ENCODE data around the gene ANKRD35.

Gene ANKRD35

GRCh38 chr1:145886390-145886789 lies 724 bp upstream of the ANKRD35 start:
- H3K4me3 ChIP-seq (ENCODE audit: low read depth, low read length): peak overlapping the region; percentile 68; the same call in 1 of the 2 replicates
- DNase-seq (ENCODE audit: low read depth): no peak
- TF ChIP-seq CTCF (IDR thresholded peaks at IDR 0.05; ENCODE audit: low read depth, low read length, missing control alignments): no peak

DNA sequence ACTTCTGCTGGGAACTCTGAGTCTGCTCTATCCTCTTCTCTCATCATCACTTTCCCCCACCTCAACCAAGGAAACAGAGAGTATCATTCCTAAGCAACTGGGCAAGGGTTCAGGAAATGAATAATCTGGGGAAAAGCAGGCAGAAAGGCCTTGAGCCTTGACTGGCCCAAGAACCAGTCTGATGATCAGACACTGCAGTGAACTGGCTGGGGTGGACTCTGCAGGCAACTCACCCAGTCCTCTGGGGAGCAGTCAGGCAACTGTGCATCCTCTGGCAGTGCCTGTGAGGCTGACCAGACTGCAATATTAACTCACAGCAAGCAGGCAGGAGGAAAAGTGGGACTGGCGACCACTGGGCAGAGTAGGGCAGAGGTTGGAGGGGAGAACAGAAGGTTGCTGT lies 991 bp downstream of the ANKRD35 start:
- no peak overlapping the region for H3K4me3 ChIP-seq (ENCODE audit: low read depth, low read length)
- TF ChIP-seq CTCF (IDR thresholded peaks at IDR 0.05; ENCODE audit: low read depth, low read length, missing control alignments): no peak
- no peak for DNase-seq (ENCODE audit: low read depth)

DNA sequence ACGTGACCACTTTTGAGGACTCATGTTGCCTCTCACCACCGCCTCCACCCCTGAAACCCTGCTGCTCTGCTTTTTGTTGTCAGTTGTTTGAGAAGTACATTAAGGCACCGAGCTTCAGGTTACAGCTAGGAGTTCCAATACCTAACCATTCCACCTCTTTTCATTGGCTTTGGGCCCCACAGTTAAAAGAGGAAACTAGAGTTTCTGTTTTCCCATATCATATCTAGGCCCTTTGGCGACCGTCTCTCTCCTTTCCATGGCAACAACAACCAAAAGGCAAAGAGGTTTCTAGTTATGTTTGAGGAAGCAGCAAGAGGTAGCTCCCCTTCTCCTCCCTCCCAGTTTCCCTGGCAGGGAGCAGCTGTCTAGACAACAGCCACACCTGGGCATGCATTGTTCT lies 5.9 kb downstream of the ANKRD35 start:
- DNase-seq (ENCODE audit: low read depth): no peak
- no peak overlapping the region for H3K4me3 ChIP-seq (ENCODE audit: low read depth, low read length)
- no peak for TF ChIP-seq CTCF (IDR thresholded peaks at IDR 0.05; ENCODE audit: low read depth, low read length, missing control alignments)

- no peak for TF ChIP-seq CTCF (IDR thresholded peaks at IDR 0.05; ENCODE audit: low read depth, low read length, missing control alignments)
- DNase-seq (ENCODE audit: low read depth): no peak
- no peak overlapping the region for H3K4me3 ChIP-seq (ENCODE audit: low read depth, low read length)
Observed at GRCh38 chr1:145878724-145879123, 6.9 kb downstream of the ANKRD35 start.

DNA sequence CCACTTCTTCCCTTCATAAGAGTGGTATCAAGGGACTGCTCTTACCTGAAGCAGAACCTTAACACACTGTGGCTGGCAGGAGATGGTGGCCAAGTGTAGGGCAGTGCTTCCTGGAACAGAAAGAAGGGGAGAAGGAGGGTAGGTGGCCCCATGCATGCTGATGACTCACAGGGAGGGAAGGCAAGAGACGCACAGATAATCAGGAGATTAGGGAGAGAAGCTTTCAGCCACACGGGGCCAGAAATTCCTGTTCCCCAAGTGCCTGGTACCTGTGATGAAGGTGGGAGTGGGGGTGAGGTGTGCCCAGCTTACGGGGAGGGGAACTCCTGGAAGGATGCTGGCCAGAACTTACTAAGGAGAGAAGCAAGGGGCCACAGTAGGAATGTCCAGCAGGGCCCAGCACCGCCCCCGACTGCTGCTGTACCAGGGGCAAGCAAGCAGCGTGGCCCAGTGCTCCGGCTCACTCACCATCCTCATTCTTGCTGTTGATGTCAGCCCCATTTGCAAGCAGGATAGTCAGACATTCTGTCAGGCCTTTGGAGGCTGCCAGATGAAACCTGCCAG lies 7.7 kb downstream of the ANKRD35 start:
- no peak for DNase-seq (ENCODE audit: low read depth)
- H3K4me3 ChIP-seq (ENCODE audit: low read depth, low read length): no peak overlapping the region
- TF ChIP-seq CTCF (IDR thresholded peaks at IDR 0.05; ENCODE audit: low read depth, low read length, missing control alignments): no peak

DNA sequence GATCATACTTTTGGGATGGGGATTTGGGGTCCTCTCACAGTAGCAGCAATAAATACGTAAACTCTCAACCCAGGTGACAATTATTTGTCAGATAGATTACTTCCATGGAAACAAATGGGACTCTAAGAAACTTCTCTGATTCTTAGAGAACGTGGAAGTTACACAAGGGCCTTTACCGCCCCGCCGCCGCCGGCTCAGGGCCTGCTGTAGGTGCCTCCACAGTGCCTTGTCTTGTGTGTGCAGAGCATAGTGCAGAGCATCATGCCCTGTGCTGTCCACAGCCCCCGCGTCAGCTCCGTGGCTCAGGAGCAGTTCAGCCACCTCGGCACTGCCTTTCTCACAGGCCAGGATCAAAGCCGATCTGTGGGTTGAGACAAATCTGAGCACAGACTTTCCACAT lies 11.0 kb downstream of the ANKRD35 start:
- no peak overlapping the region for H3K4me3 ChIP-seq (ENCODE audit: low read depth, low read length)
- DNase-seq (ENCODE audit: low read depth): no peak
- TF ChIP-seq CTCF (IDR thresholded peaks at IDR 0.05; ENCODE audit: low read depth, low read length, missing control alignments): no peak

Measured in GM12864 (cell line).